Kidney (tissue), 14 donors: ENCODE results near the gene SOHLH2. TPM values are rescaled to one million over a fixed set of nuclear protein-coding genes. Genes with fewer than 3 reads are reported as not detected.

Experiments used
- DNase-seq, 5 donors: peaks; one replicate each; pipeline ENCODE4 v3.0.0-alpha.2; 2013 to 2020
- FAIRE-seq: peaks from 2 replicates; lab custom pipeline; 2012; peaks lifted over from hg19 to GRCh38; lab: Jason Lieb, UNC
- H3K27ac ChIP-seq, 2 donors: one replicate each; pipeline ENCODE4 v1.7.0; 2013; ENCODE audit warnings: low read depth in 2 of 2, low read length in 2 of 2, inconsistent platforms in 1 of 2
- H3K27me3 ChIP-seq: one replicate; pipeline ENCODE4 v1.7.1; 2013; ENCODE audit warnings: low read length, inconsistent platforms; ENCODE audit not compliant: control insufficient read depth, insufficient read depth
- H3K36me3 ChIP-seq, 3 donors: one replicate each; pipeline versions ENCODE4 v1.7.0 to v1.7.1; 2013; ENCODE audit warnings: low read length in 3 of 3, control low read depth in 1 of 3, inconsistent platforms in 1 of 3; ENCODE audit not compliant: insufficient read depth in 3 of 3, control insufficient read depth in 2 of 3
- H3K4me1 ChIP-seq, 3 donors: one replicate each; pipeline versions ENCODE4 v1.7.0 to v1.7.1; 2013; ENCODE audit warnings: low read length in 3 of 3, inconsistent platforms in 1 of 3, low read depth in 1 of 3; ENCODE audit not compliant: control insufficient read depth in 2 of 3, insufficient read depth in 2 of 3
- H3K4me3 ChIP-seq, 3 donors: one replicate each; pipeline versions ENCODE4 v1.7.0 to v1.8.1; 2013; ENCODE audit warnings: low read length in 3 of 3, control low read depth in 1 of 3, inconsistent platforms in 1 of 3
- H3K9ac ChIP-seq, 3 donors: one replicate each; pipeline versions ENCODE4 v1.7.0 to v1.7.1; 2013; ENCODE audit warnings: low read length in 3 of 3, control low read depth in 1 of 3, inconsistent platforms in 1 of 3
- H3K9me3 ChIP-seq, 3 donors: one replicate each; pipeline versions ENCODE4 v1.7.0 to v1.7.1; 2013; ENCODE audit warnings: low read length in 3 of 3, control low read depth in 1 of 3, inconsistent platforms in 1 of 3; ENCODE audit not compliant: control insufficient read depth in 2 of 3, insufficient read depth in 1 of 3
- intact Hi-C: fragments of 100-400 bp; cut with DNase I; formaldehyde crosslinking; loops from one replicate; pipeline ENCODE4 v1.11.1; 2022
- polyA plus RNA-seq: library from polyadenylated mRNA; stranded (reverse); fragments of 350-450 nt; fragmentation: Illumina TruSeq; extraction: RNeasy Lipid Tissue Mini Kit (QIAGEN cat#74804); gene quantifications from one replicate; pipeline ENCODE4 v1.2.3, GENCODE V29; 2014; ENCODE audit warnings: low read depth, low replicate concordance; ENCODE audit not compliant: insufficient read depth
- total RNA-seq: library from RNA; stranded (reverse); fragmentation: NEBNext Ultra II Directional; extraction: Animal tissue kit (Norgen Biotek cat#: 25700); gene quantifications from one replicate; pipeline ENCODE4 v1.2.1, GENCODE V29; 2021
- TF ChIP-seq, protein P1 (sequence below): IDR thresholded peaks from 3 replicates; pipeline ENCODE4 v1.5.1; 2012; ENCODE audit warnings: mild to moderate bottlenecking, moderate library complexity, borderline replicate concordance; ENCODE audit not compliant: insufficient read depth; ENCODE audit errors: extremely low read depth
- donor health status: control.
- donor health status: control.
- donor health status: control.
- donor health status: control.
- donor health status: control.
- donor health status: DM: yes; HTN: yes; CAD: no.
- donor health status: Normal renal cell carcinoma (clear cell type).

The SOHLH2 gene
- total and polyA plus RNA-seq, 2 donors from 2014 or later, result 0.17 to 0.54 TPM

DNA sequence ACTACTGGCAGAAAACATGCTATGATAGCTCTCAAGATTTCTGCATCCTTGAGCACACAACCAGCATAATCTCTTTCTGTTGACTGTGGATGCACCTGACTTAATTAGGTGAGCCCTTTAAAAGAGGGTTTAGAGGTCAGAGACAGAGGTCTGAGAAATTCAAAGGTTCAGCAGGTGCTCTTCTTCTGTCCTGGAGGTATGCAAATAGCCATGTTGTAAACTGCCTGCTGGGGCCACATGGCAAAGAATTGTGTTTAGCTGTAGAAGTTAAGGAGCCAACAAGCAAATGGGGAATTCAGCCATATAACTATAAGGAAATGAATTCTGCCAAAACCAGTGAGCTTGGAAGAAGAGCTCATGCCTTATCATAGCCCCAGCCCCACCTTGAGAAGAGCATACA is 71.6 kb downstream of the SOHLH2 start:
- H3K9ac ChIP-seq, result no peak overlapping the region
- no peaks in the 10 kb centered on the region for H3K36me3 ChIP-seq
- FAIRE-seq (no peak), DNase-seq (no peak)
- no peak overlapping the region for H3K27ac ChIP-seq
- no peaks in the 10 kb centered on the region for H3K9me3 ChIP-seq
- H3K4me1 ChIP-seq, result no peaks in the 10 kb centered on the region
- intact Hi-C loops, result no loop called here
- H3K27me3 ChIP-seq, result no peaks in the 10 kb centered on the region
- TF ChIP-seq, protein P1, sequence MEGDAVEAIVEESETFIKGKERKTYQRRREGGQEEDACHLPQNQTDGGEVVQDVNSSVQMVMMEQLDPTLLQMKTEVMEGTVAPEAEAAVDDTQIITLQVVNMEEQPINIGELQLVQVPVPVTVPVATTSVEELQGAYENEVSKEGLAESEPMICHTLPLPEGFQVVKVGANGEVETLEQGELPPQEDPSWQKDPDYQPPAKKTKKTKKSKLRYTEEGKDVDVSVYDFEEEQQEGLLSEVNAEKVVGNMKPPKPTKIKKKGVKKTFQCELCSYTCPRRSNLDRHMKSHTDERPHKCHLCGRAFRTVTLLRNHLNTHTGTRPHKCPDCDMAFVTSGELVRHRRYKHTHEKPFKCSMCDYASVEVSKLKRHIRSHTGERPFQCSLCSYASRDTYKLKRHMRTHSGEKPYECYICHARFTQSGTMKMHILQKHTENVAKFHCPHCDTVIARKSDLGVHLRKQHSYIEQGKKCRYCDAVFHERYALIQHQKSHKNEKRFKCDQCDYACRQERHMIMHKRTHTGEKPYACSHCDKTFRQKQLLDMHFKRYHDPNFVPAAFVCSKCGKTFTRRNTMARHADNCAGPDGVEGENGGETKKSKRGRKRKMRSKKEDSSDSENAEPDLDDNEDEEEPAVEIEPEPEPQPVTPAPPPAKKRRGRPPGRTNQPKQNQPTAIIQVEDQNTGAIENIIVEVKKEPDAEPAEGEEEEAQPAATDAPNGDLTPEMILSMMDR, result no peak
- no peak overlapping the region for H3K4me3 ChIP-seq

DNA sequence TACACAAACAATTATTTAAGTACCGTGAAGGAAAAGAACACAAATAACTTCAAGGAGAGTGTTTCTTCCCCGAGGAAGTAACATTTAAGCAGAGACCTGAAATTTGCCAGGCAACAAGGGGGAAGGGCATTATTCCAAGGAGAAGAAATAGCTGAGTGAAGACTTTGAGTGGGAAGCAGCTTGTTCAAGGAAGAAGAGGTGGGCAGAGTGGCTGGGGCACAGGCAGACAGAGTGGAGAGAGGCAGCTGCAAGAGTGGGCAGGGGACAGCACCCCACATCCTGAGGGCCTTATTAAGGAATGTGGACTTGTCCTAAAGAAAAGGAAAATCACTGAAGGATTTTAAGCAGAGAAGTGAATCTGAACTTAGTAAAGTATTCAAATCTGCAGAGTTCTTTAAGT is 78.5 kb downstream of the SOHLH2 start:
- Histone ChIP-seq H3K4me1 (no peaks in the 10 kb centered on the region), H3K27ac (no peak overlapping the region), H3K9ac (no peak overlapping the region), H3K36me3 (no peaks in the 10 kb centered on the region), H3K4me3 (no peak overlapping the region), H3K27me3 (no peaks in the 10 kb centered on the region), H3K9me3 (no peaks in the 10 kb centered on the region)
- TF ChIP-seq, protein P1, result no peak
- intact Hi-C loops, result no loop called here
- FAIRE-seq, result no peak
- DNase-seq, result no peak

DNA sequence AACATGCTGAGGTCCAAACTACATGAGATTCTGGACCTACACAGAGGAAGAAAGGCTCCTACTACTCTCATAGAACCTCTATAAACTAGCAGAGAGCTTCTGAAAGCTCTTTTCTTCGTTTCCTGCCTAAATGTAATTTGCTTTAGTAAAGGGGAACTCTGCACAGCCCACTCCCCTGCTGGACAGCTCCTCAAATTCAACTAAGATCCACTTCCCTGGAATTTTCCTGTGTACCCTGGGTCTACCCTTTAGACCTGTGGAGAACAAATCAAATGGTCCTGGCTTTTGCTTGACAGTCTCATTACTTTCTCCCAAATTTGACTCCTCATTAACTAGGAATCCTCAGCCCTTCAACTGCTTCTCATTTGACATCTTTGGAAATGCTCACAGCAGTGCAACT is 79.7 kb downstream of the SOHLH2 start:
- TF ChIP-seq, protein P1, result no peak
- Histone ChIP-seq H3K27ac (no peak overlapping the region), H3K4me1 (no peaks in the 10 kb centered on the region), H3K9ac (no peak overlapping the region), H3K4me3 (no peak overlapping the region), H3K9me3 (no peaks in the 10 kb centered on the region), H3K36me3 (no peaks in the 10 kb centered on the region), H3K27me3 (peaks cover 4% of the 10 kb centered on the region)
- no peak for FAIRE-seq
- intact Hi-C loops, result no loop called here
- peak in 1 of 5 donors; percentile 25 for DNase-seq

DNA sequence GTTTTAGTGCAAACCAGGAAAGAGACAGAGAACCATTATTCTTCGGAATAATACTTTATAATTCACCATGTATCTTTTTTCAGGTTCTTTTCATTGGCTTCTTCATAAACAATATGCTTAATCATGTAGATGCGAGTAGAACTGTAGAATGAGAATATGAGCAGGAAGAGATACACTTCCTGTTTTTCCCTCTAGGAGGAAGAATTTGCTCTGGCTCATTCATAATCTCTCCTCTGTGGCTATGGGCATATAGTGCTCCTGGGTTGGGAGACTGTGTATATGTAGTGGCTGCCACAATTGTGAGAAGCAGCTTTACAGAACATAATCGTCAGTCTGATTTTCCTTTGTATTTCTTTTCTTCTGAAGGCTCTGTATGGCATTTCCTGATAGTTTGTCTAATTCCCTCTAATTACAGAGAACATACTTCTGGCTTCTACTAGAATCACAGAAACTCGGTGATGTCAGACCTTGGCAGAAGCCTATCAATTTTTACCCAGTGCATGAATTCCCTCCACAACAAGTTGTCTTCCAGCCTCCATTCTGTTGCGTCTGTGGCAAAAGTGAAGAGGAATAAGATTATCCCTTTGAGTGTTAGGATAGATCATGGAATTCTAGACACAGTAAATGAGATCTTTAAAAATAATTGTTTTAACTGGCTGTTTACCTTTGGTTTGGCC is 80.3 kb downstream of the SOHLH2 start:
- Histone ChIP-seq H3K9ac (no peak overlapping the region), H3K27me3 (peaks cover 4% of the 10 kb centered on the region), H3K4me3 (no peak overlapping the region), H3K36me3 (no peaks in the 10 kb centered on the region), H3K27ac (no peak overlapping the region), H3K9me3 (no peaks in the 10 kb centered on the region), H3K4me1 (no peaks in the 10 kb centered on the region)
- intact Hi-C loops, result no loop called here
- TF ChIP-seq, protein P1, result no peak
- FAIRE-seq (no peak), DNase-seq (no peak)
